GM19395 (cell line): ENCODE results near the gene RBM19.

Experiments
- ATAC-seq: cut with Tn5 transposase; IDR thresholded peaks from one replicate; pipeline ENCODE4 v1.9.1; 2021; ENCODE audit warnings: mild to moderate bottlenecking, moderate library complexity; ENCODE audit not compliant: unreplicated experiment

The RBM19 gene

GRCh38 chr12:113841786-113842185 is 124.3 kb downstream of the RBM19 start:
- no peak for ATAC-seq

DNA sequence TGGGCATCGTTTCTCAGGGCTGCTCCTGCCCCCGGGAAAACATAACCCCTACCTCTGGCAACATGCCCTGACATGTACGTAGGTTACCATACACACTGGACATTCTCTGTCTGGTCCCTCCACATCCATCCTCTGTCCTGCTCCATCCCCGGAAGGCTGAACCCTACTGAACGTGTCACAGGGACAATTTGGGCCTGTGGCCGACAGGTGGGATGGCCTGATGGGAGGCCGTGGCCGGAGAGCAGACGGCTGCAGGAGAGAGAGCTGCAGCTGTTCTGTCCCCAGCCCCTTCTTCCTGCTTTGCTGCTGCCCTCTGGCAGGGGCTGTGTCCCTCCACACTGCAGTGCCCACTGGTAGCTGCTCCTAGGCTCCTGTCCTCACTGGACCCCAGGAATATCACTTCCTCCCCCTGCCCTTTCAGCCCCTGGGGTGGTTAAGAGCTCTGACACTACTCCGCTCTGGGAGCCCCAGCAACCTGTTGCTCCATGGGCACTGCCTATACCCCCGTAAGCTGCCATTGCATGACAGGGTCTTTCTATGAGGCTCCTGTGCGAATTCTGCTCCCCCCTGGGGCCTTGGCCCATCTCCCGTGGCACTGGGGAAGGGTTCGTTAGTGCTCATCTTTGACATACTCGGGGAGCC is 125.6 kb downstream of the RBM19 start:
- ATAC-seq, result no peak

DNA sequence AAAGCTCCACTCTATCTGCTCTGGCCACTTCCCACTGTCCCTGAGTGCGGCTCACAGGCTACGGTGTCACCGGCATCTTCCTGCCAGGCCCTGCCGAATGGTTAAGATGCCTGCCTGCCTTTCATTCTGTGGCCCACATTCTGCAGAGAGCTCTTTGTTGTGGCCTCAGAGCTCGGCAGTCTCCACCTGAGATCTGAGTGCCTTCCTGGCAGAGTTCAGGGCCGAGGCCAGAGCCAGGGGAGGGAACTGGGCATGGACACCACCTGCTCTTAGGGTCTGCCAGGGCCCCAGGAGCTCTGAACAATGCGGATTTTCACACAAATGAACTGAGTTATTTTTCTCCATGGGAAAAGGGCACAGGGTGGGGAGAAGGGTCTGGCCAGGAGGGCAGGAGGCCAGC is 127.2 kb downstream of the RBM19 start:
- ATAC-seq, result no peak

GRCh38 chr12:113837528-113838296 is 128.4 kb downstream of the RBM19 start:
- no peak for ATAC-seq

DNA sequence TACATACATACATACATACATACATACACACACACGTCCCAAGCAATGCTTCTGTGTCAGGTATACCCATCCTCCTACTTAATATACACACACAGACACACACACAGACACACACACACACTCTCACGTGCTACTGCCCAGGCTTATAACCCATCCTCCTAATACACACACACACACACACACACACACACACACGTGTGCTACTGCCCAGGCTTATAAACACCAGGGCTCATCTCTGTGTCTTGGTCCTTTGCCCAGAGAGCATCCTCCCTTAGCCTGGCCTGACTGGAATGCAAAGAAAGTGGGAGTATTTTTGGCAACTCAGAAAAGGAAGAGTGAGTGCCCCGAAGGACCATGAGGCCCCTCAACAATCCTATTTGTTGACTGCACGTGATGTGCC is 129.0 kb downstream of the RBM19 start:
- ATAC-seq, result no peak

DNA sequence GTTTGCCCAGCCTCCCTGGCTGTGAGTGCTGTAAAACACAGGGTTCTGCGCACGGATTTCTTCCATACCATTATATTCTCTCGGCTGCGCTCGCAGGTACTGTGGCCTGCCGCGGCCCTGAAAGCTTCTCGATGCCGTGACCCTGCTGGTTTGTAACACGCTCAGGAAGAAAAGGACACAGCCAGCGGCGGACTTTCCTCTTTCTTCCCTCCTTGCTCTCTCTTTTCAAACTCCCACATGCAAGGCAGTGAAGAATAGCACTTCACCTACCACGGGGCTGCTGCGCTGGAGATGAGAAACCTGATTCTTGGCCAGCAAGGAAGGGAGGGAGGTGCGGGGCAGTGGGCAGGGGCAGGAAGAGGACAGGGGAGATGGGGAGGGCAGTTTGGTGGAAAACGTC is 130.2 kb downstream of the RBM19 start:
- no peak for ATAC-seq

DNA sequence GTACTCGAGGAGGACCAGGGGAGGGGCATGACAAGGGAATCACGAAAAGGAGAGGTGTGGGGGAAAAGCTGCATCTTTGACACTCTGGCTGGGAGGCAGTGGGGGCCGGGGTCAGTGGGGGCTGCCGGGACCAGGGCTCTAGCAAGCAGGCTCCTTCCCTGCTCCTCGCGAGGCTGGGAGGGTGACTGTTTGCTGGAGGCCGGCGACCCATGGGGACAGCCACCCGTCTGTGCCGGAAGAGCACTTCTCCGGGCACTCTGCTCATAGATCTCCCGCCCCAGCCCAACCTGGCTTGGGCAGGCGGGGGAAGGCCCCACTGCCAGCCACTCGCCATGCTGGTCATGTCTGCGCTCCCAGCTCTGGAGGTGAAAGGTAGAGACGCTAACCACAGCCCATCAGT is 130.7 kb downstream of the RBM19 start:
- no peak for ATAC-seq

- no peak for ATAC-seq
Measured at GRCh38 chr12:113833422-113833821, 132.7 kb downstream of the RBM19 start.

GRCh38 chr12:113831476-113831875 is 134.6 kb downstream of the RBM19 start:
- no peak for ATAC-seq

DNA sequence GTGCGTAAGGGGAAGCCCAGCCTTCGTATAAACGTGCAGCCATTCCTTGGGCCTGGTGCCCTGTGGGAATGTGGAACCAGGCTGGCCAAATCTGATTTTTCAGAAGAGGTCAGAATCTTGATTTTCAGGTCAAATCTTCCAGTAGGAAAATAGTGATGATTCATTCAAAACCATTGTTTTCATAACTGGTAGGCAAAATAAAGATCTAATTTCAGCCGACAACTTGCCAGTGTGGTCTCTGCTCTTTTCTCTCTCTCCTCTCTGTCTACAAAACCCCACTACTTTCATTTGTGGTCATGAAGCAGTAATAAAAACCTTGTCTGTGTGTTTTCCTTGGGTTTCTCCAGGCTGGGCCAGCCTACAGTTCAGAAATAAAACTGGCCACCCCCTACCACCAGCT is 135.1 kb downstream of the RBM19 start:
- ATAC-seq, result no peak

DNA sequence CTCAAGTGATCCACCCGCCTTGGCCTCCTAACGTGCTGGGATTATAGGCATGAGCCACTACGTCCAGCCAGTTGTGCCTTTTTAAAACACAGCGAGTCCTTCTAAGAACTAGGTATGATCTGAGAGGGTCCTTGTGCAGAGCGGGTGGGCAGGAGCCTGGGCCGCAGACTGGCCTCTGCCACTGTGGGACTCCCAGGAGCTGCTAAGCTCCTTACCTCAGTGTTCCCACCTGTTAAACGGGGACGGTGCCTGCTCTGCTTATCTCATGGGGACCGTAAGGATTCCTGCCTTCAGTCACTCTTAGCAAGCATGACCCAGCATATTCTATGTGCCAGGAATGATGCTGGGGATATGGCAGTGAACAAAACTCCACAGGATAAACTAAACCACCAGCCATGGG is 136.9 kb downstream of the RBM19 start:
- ATAC-seq, result no peak

DNA sequence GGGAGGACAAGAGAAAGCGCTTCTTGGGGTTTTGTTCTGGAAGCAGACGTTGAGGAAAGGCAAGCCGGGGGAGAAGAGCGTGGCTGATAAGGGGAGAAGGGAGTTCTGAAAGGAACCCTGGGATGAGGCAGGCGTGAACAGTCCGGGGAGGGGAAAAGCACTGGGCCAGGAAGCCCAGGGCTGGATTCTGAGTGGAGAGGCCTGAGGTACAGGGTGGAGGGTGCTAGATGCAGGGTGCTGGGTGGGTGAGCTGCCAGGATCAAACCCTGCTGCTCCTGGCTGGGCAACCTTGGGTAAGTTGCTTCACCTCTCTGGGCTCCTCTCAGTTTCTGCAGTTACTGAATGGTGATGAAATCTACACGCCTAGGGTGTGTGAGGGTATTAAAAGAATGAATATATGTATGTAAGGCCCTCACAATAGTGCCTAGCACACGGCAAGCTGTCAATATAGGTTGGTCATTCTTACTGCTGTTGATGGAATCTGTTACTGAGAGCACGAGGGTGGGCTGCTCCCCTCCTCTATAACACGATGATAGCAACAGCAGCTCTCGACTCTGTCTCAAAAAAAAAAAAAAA is 138.5 kb downstream of the RBM19 start:
- no peak for ATAC-seq

DNA sequence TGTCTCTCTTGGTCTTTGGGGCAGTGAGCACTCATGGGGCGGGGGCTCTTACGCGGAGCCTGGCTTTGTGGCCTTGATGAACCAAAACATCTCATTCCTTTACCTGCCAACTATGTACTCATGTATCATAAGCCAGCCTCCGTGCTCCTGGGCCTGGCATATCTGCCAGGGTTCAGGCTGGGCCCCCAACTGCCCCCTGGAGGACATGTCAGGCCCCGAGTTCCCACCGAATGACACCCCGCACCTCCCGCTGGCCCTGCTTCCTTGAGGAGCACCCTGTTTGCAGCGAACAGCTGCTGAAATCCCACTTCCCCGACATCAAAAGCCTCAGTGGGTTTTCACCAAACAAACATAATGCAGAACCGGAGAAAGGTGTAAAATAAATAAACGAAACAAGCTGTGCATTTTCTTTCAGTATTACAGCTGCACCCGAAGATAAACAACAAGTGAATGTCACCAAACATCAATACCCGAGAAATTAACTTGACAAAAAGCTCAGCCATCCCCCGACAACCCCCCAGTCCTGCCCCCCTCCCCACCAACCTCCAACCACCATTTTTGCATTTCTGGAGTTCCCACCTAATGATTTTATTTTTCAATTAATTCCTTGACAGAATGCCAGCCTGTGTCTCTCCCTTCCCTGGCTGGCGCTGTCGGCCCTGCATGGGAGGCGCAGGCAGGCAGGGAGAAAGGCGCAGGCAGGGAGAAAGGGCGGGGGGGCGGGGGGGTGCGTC is 139.2 kb downstream of the RBM19 start:
- no peak for ATAC-seq

DNA sequence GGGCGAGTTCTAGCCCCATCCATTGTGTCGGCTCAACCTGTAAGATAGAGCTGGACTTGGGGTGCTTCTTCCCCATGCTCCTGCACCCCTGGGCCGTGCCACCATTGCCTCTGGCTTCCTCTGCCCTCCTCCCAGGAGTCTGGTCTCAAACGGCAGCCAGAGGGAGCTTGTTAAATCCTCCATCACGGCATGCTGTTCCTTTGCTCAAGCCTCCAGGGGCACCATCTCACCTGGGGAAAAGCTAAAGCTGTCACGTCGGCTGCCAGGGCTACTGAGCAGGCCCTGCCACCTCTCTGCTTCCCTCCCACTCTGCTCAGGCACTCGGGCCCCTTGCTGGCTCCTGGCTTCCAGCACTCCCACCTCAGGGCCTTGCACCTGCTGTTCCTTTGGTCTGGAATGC is 140.4 kb downstream of the RBM19 start:
- no peak for ATAC-seq

DNA sequence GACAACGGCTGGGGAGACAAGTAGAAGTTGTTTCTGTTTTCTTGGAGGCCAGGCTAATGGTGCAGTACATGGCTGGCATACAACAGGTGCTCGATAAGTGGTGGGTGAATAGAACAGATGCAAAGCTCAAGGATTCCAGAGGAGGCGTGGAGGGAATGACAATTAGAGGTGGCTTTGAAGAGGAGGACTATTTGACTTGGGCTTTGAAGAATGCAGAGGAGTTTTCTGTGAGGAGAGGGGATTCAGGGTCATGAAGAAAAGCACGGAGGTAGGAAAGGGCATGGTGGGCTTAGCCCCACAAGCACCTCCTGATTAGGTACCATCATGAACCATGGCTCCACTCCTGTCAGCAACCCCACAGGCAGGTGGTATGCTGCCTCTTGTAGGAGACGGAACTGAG is 142.3 kb downstream of the RBM19 start:
- no peak for ATAC-seq

GRCh38 chr12:113823016-113823415 is 143.1 kb downstream of the RBM19 start:
- no peak for ATAC-seq

- ATAC-seq, result no peak
Measured at GRCh38 chr12:113820842-113821241, 145.3 kb downstream of the RBM19 start.

DNA sequence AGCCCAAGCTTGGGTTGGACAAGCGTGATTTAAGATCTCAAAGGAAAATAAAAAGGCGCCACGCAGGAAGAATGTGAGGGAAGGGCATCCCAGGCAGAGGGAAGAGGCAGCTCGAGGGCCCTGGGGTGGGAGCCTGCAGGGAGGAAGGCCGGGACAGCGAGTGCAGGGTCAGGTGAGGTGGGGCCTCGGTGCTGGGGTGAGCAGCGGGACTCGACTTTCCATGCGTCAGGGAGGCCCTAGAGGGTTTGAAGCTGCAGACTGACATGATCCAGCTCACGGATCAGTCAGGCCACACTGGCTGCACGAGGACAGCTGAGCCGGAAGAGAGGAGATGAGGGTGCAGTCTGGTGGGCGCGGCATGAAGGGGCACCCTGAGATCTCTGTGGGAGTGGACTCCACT is 145.8 kb downstream of the RBM19 start:
- ATAC-seq, result no peak

DNA sequence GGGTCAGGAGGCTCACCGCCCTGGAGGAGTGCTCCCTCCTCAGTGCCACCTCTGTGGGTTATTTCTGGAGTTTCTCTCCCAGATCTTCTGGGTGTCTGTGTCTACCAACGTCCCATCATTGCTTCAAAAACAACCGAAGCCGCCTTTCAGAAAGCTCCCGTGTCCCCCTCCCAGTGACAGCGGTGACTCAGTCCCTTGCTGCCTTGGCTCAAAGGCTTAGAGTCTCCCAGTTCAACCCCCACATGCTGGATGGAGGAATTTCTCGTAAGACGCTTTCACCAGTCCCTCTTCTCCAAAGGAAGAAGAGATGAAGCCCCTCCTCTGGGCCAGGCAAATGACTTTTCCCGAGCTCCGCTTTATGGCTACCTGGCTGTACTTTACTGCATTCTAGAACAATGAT is 146.6 kb downstream of the RBM19 start:
- no peak for ATAC-seq

- no peak for ATAC-seq
Measured at GRCh38 chr12:113818833-113819232, 147.3 kb downstream of the RBM19 start.

DNA sequence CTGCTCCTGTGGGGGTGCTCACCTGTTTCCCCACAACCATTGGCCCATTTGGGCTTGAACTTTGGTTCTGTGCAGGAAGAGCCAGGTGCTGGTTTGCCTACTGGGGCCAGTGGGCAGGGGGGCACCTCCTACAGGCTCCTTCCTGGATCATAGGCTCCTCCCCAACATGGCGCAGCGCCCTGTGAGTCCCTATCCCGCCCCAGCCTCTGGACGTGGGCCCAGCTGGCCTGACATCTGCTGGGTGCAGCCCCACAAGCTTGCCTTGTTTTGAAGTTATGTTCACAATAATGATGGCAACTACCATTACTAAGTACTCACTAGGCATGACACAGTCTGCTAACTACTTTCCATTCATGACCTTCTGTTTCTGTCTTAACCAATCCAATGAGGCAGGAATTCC is 147.8 kb downstream of the RBM19 start:
- no peak for ATAC-seq

DNA sequence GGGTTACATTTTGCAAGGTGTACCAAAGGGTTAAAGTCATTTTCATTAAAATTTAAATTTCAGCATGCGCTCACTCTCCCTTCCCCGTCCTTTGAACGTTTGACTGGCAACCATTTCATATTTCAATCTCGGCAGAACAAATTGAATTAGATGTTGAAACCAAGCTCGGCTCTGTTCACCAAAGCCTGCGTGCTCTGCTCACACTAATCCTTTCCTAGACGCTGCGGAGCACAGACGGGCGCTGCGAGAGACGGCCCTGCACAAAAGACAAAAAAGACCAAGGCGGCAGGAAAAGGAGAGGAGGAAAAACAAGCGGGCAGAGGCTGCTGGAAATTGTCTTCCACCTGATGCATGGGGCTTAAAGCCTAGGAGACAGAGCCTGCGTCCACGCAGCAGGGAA is 149.3 kb downstream of the RBM19 start:
- ATAC-seq, result no peak
